Loucy (cell line): ENCODE results near the gene KIRREL3.

Experiments used
- CTCF ChIP-seq: fragments of 200-600 bp; sonication (generic); conservative IDR thresholded peaks from 2 replicates; pipeline ENCODE4 v1.5.1; 2014; ENCODE audit warnings: mild to moderate bottlenecking, antibody characterized with exemption, low read length
- EZH2phosphoT487 ChIP-seq: fragments of 200-600 bp; IDR thresholded peaks from 2 replicates; pipeline ENCODE4 v1.6.1; 2018; ENCODE audit warnings: antibody characterized with exemption, mild to moderate bottlenecking, moderate library complexity, borderline replicate concordance

DNA sequence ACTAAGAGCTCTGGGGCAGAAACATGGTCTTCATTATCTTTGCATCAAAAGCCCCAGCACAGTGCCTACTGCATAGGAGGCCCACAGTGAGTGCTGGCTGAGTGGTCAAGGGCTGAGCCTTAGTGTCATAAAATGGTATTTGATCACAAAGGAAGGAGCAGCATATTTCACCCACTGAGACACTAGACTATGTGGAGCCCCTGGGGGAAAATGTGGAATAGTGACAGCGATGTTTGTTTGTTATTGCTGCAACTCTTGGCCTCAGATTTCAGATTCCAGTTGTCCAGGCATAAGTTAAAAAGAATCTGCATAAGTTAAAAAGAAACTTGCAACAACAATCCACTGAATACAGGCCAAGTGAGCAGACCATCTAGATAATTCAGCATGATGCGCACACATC, 7.0 kb downstream of the KIRREL3 start:
- TF ChIP-seq CTCF (no peak), EZH2phosphoT487 (no peak)
